ENCODE data around the gene PPP6R1. TPM values are rescaled to one million over a fixed set of nuclear protein-coding genes. Genes with fewer than 3 reads are reported as not detected.

Gene PPP6R1
- total RNA-seq, 4 donors from 2014 or later, result 29.4 to 47.9 (median 37.5) TPM

GRCh38 chr19:55229145-55229788 lies 29.6 kb downstream of the PPP6R1 start:
- intact Hi-C loops (cut with DNase I; ENCODE audit: low total_unique reads), result no loop called here
- no peak overlapping the region for H3K4me3 ChIP-seq (ENCODE audit: low read depth, poor library complexity, severe bottlenecking)
- TF ChIP-seq CTCF (IDR thresholded peaks at IDR 0.05) (no peak), POLR2A (IDR thresholded peaks at IDR 0.05) (no peak)
- no peak for DNase-seq (ENCODE audit: low spot score in 2 of 2)
- 94% methylated on average over 18 of the region's 18 CpGs for WGBS, 2 donors

DNA sequence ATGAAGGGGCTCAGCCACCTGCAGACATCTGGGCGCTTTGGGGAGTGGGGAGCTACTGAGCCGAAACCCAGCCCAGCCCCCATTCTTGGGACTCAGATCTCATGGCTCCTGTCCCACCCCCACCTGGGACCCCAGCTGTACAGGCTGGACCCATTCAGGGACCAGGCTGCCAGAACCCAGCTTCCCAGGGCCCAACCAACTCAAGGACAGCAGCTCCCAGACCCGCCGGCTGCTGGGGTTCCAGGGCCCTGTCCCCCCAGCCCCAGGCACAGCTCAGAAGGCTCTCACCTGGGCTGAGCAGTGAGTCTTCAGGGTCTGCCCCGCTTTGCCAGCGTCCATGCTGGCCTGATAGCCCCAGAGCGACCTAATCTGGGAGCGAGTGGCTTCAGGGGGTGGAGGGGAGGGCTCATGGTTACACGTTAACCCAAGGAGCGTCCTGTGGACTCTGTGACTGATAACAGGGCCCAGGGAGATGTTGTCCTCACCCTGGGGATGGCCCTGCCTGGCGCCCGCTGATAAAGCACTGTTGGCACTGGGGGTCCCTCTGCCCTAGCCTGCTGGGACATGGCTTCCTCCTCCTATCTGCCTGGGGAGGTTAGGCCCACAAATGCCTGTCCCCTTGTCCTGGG lies 30.3 kb downstream of the PPP6R1 start, which contains the start of gene TMEM86B:
TMEM86B (minus strand) TSS at position 361 of the 629 bp plus-strand sequence; CDS start at position 339, 22 bp downstream.
- TF ChIP-seq POLR2A (IDR thresholded peaks at IDR 0.05) (no peak), CTCF (IDR thresholded peaks at IDR 0.05) (no peak)
- no peak within 1 kb of the TSS for H3K4me3 ChIP-seq (ENCODE audit: low read depth, poor library complexity, severe bottlenecking)
- WGBS, 2 donors, result 87 to 93% methylated on average over 10 to 11 of the region's 12 CpGs
- DNase-seq (ENCODE audit: low spot score in 2 of 2), result no peak
- intact Hi-C loops (cut with DNase I; ENCODE audit: low total_unique reads), result no loop called here

GRCh38 chr19:55228015-55228391 lies 30.8 kb downstream of the PPP6R1 start:
- WGBS, 2 donors, result 79 to 88% methylated on average over 9 to 17 of the region's 17 CpGs
- TF ChIP-seq POLR2A (IDR thresholded peaks at IDR 0.05) (no peak), CTCF (IDR thresholded peaks at IDR 0.05) (no peak)
- DNase-seq (ENCODE audit: low spot score in 2 of 2), result no peak
- intact Hi-C loops (cut with DNase I; ENCODE audit: low total_unique reads), result no loop called here
- no peak overlapping the region for H3K4me3 ChIP-seq (ENCODE audit: low read depth, poor library complexity, severe bottlenecking)

DNA sequence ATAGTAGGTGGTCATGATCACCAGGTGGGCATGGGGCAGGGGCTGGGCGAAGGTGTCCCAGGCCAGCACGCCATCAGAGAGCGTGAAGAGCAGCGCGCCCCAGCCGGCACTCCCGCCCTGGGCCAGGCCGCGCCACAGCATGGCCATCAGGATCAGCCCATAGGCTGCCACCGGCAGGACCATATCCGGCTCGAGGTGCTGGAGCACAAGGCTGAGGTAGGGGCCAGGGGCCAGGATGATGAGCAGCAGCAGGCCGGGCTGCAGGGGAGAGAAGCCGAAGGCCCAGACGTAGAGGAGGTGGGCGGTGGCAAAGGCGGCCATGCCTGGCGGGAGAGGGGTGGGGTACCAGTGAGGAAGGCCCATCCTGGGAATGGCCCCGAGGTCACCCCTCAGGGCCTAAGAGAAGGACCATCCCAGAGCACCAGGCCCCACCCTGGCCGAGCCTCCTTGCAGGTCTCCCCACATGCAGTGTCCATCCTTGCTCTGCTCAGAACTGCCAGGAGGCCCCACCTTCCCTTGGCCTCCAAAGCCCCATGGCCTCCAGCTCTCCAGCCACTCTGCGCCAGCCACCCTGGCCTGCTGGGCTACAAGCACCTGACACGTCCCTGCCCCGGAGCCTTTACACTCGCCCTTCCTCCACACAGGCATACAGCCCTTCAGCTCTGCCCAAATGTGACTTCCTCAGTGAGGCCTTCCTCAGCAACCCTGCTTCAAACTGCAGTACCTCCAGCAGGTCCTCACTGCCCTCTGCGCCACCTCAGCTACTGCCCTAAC lies 31.4 kb downstream of the PPP6R1 start:
- 83 to 87% methylated on average over 22 to 25 of the region's 25 CpGs for WGBS, 2 donors
- intact Hi-C loops (cut with DNase I; ENCODE audit: low total_unique reads), result no loop called here
- no peak for DNase-seq (ENCODE audit: low spot score in 2 of 2)
- no peak for TF ChIP-seq POLR2A (IDR thresholded peaks at IDR 0.05)
- TF ChIP-seq CTCF (IDR thresholded peaks at IDR 0.05), result no peak
- no peak overlapping the region for H3K4me3 ChIP-seq (ENCODE audit: low read depth, poor library complexity, severe bottlenecking)

GRCh38 chr19:55226788-55227187 lies 32.0 kb downstream of the PPP6R1 start:
- intact Hi-C loops (cut with DNase I; ENCODE audit: low total_unique reads), result no loop called here
- TF ChIP-seq POLR2A (IDR thresholded peaks at IDR 0.05), result no peak
- TF ChIP-seq CTCF (IDR thresholded peaks at IDR 0.05), result no peak
- 74 to 79% methylated on average over 17 to 18 of the region's 18 CpGs for WGBS, 2 donors
- H3K4me3 ChIP-seq (ENCODE audit: low read depth, poor library complexity, severe bottlenecking), result no peak overlapping the region
- DNase-seq (ENCODE audit: low spot score in 2 of 2), result no peak

All from lower leg skin (tissue), 4 donors.